ENCODE measurements around the gene PAGE4. TPM values are rescaled to one million over a fixed set of nuclear protein-coding genes. Genes with fewer than 3 reads are reported as not detected.
A peak's percentile ranks its signal among the peaks of the same experiment; 100 is the strongest.

Gene PAGE4
- total RNA-seq, 2 experiments from 2014 or later = not detected

- Histone ChIP-seq H3K4me3 (ENCODE audit: low read depth, low read length, poor library complexity, severe bottlenecking) (no peak overlapping the region), H3K4me2 (ENCODE audit: low read length) (no peak overlapping the region), H3K9me3 (ENCODE audit: low read length) (no peaks in the 10 kb centered on the region), H3K9me2 (ENCODE audit: insufficient read depth, low read length) (no peaks in the 10 kb centered on the region), H3K79me2 (ENCODE audit: insufficient read depth, low read depth, low read length) (no peaks in the 10 kb centered on the region), H3K27ac (ENCODE audit: low read depth, low read length, poor library complexity, severe bottlenecking) (no peak overlapping the region), H2AFZ (ENCODE audit: low read length) (no peak overlapping the region), H4K20me1 (ENCODE audit: insufficient read depth, low read length) (no peaks in the 10 kb centered on the region), H3K36me3 (ENCODE audit: insufficient read depth, low read length) (no peaks in the 10 kb centered on the region), H3K4me1 (ENCODE audit: insufficient read depth, low read length, poor library complexity, severe bottlenecking) (peaks cover 3% of the 10 kb centered on the region)
- CTCF ChIA-PET (ENCODE audit: unreplicated experiment) = no interaction called here
- POLR2A ChIA-PET = interaction anchor here (0.6 kb wide), 1 partner anchor 1171 kb away, joined by 3 read pairs; no protein-coding TSS in a partner anchor
- intact Hi-C loops (cut with micrococcal nuclease; ENCODE audit: unreplicated experiment) = no loop called here
- DNase-seq (ENCODE audit: low spot score) = no peak
- BruUV-seq (replicated peaks) = no TSS peak
- no peak for TF ChIP-seq EZH2phosphoT487 (IDR thresholded peaks at IDR 0.05; ENCODE audit: borderline replicate concordance, low read depth, low read length)
- TF ChIP-seq, protein P1, sequence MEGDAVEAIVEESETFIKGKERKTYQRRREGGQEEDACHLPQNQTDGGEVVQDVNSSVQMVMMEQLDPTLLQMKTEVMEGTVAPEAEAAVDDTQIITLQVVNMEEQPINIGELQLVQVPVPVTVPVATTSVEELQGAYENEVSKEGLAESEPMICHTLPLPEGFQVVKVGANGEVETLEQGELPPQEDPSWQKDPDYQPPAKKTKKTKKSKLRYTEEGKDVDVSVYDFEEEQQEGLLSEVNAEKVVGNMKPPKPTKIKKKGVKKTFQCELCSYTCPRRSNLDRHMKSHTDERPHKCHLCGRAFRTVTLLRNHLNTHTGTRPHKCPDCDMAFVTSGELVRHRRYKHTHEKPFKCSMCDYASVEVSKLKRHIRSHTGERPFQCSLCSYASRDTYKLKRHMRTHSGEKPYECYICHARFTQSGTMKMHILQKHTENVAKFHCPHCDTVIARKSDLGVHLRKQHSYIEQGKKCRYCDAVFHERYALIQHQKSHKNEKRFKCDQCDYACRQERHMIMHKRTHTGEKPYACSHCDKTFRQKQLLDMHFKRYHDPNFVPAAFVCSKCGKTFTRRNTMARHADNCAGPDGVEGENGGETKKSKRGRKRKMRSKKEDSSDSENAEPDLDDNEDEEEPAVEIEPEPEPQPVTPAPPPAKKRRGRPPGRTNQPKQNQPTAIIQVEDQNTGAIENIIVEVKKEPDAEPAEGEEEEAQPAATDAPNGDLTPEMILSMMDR (conservative IDR thresholded peaks at IDR 0.05; ENCODE audit: low read length) = no peak
Observed at GRCh38 chrX:49877397-49878101, 48.4 kb downstream of the PAGE4 start.

DNA sequence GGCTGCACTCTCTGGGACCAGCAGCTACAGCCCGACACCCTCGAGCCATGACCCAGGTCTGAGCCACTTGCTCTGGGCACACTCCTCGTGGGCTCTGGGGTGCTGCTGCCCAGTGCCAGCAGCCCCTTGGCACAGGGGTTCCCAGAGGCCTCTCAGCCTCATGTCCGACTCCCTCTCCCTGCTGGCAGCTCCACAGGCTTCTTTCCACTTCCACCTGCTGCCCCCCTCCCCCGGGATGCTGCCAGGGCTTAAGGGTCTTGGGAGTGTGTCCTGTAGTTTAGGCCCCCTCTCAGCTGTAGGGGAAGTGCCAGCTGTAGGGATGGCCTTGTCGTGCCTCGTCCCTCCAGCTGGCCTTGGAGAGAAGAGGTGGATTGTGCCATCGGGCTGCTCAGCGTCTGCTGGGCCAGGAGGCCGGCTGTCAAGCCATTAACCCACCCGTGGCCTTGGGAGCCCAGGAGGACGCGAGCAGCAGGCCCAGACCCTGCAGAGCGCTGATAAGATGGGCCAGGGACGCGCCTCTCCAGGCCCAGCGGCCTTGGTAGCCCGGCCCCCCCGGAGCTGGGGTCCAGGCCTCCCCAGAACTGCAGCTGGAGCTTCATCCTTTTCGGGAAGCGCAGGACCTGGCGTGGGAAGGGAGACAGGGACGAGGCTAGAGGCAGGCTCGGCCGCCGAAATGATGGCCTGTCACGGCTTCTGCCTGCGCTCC lies 49.2 kb downstream of the PAGE4 start:
- no peak overlapping the region for H3K27ac ChIP-seq (ENCODE audit: low read depth, low read length, poor library complexity, severe bottlenecking)
- H3K9me3 ChIP-seq (ENCODE audit: low read length) = no peaks in the 10 kb centered on the region
- H3K4me3 ChIP-seq (ENCODE audit: low read depth, low read length, poor library complexity, severe bottlenecking) = peak overlapping the region; percentile 68
- no peaks in the 10 kb centered on the region for H3K79me2 ChIP-seq (ENCODE audit: insufficient read depth, low read depth, low read length)
- TF ChIP-seq, protein P1 (conservative IDR thresholded peaks at IDR 0.05; ENCODE audit: low read length) = no peak
- TF ChIP-seq EZH2phosphoT487 (IDR thresholded peaks at IDR 0.05; ENCODE audit: borderline replicate concordance, low read depth, low read length) = no peak
- no peak for DNase-seq (ENCODE audit: low spot score)
- POLR2A ChIA-PET = no interaction called here
- peak overlapping the region; percentile 72; the same call in 1 of the 2 replicates for H2AFZ ChIP-seq (ENCODE audit: low read length)
- peak overlapping the region; percentile 68 for H3K4me2 ChIP-seq (ENCODE audit: low read length)
- no peaks in the 10 kb centered on the region for H3K36me3 ChIP-seq (ENCODE audit: insufficient read depth, low read length)
- H3K4me1 ChIP-seq (ENCODE audit: insufficient read depth, low read length, poor library complexity, severe bottlenecking) = peaks cover 3% of the 10 kb centered on the region
- BruUV-seq (replicated peaks) = no TSS peak
- CTCF ChIA-PET (ENCODE audit: unreplicated experiment) = no interaction called here
- intact Hi-C loops (cut with micrococcal nuclease; ENCODE audit: unreplicated experiment) = no loop called here
- no peaks in the 10 kb centered on the region for H4K20me1 ChIP-seq (ENCODE audit: insufficient read depth, low read length)
- no peaks in the 10 kb centered on the region for H3K9me2 ChIP-seq (ENCODE audit: insufficient read depth, low read length)
